LNCaP clone FGC (cell line): ENCODE results near the gene SIAH1.

ENCODE experiments used
- DNase-seq: peaks from one replicate; pipeline ENCODE4 v3.0.0-alpha.2; 2011; ENCODE audit warnings: low read depth
- H3K4me3 ChIP-seq: 2 replicates; pipeline ENCODE4 v1.5.1; 2011; ENCODE audit warnings: mild to moderate bottlenecking, low read depth, low read length, control low read depth
- CTCF ChIP-seq: IDR thresholded peaks from 2 replicates; pipeline ENCODE4 v1.5.1; 2012; ENCODE audit warnings: mild to moderate bottlenecking; ENCODE audit not compliant: control insufficient read depth, insufficient read depth; ENCODE audit errors: extremely low read depth

SIAH1 gene

GRCh38 chr16:48330189-48330840, 54.9 kb downstream of the SIAH1 start:
- DNase-seq = no peak
- no peak for TF ChIP-seq CTCF
- H3K4me3 ChIP-seq = no peak overlapping the region

GRCh38 chr16:48329138-48329537, 56.1 kb downstream of the SIAH1 start:
- H3K4me3 ChIP-seq = no peak overlapping the region
- TF ChIP-seq CTCF = no peak
- no peak for DNase-seq

DNA sequence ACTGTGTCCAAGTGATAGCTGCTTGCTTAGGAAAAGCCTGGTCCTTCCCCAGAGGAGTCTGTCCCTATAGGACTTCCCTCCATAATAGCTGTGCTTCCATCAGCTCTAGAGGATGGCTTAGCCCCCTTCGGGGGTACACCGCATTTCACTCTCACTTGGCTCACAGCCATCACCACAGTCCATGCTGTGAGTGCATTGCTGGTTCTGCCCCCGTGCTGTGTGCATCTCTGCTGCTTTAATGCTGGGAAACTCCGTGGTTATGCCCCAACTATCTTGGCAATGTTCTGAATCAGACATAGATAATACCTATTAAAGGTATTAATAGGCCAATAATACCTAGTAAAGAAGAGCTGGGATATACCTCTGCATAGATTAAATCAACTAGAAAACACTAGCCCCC, 58.3 kb downstream of the SIAH1 start:
- H3K4me3 ChIP-seq = no peak overlapping the region

GRCh38 chr16:48323783-48324775, 61.1 kb downstream of the SIAH1 start:
- no peak for DNase-seq
- TF ChIP-seq CTCF = no peak
- no peak overlapping the region for H3K4me3 ChIP-seq

More for the DNA sequence above, 58.3 kb downstream of the SIAH1 start:
- no peak for DNase-seq
- TF ChIP-seq CTCF = no peak

DNA sequence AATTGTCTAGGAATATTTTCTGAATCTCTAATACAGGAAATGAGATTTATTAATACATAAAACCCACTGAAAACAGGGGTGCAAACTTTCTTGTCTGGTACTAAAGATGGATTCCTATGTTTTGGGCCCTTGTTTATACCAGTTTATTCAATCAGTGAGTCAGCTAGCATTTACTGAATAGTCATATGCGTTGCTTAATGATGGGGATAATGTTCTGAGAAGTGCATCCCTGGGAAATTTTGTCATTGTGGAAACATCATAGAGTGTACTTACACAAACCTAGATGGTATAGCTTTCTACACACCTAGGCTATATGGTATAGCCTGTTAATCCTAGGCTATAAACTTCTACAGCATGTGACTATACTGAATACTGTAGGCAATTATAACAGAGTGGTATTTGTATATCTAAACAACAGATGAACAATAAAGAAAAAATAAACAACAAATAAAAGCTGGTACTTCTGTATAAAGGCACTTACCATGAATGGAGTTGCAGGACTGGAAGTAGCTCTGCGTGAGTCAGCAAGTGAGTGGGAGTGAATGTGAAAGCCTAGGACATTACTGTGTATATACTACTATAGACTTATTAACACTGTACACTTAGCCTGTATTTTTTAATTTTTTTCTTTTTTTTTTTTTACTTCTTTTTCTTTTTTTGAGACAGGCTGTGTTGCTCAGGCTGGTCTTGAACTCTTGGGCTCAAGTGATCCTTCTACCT, 63.7 kb downstream of the SIAH1 start:
- no peak for TF ChIP-seq CTCF
- no peak overlapping the region for H3K4me3 ChIP-seq
- no peak for DNase-seq

- no peak overlapping the region for H3K4me3 ChIP-seq
- DNase-seq = no peak
- no peak for TF ChIP-seq CTCF
Observed at GRCh38 chr16:48318630-48319029, 66.6 kb downstream of the SIAH1 start.
